Hepatocyte (in vitro differentiated cells): ENCODE measurements around the gene KRT222. TPM values are rescaled to one million over a fixed set of nuclear protein-coding genes. Genes with fewer than 3 reads are reported as not detected.

Experiments used
- DNase-seq: peaks from one replicate; pipeline ENCODE4 v3.0.0-alpha.2; 2016; ENCODE audit warnings: low spot score
- H2AFZ ChIP-seq: fragments of 200-600 bp; sonication (generic); 2 replicates; pipeline ENCODE4 v1.6.0; 2016; ENCODE audit warnings: antibody characterized with exemption, mild to moderate bottlenecking
- H3K27ac ChIP-seq: fragments of 200-600 bp; sonication (generic); 2 replicates; pipeline ENCODE4 v1.5.1; 2016; ENCODE audit warnings: mild to moderate bottlenecking
- H3K27me3 ChIP-seq: fragments of 200-600 bp; sonication (generic); 2 replicates; pipeline ENCODE4 v1.6.1; 2016
- H3K36me3 ChIP-seq: fragments of 200-600 bp; sonication (generic); replicated peaks from 2 replicates; pipeline ENCODE4 v1.5.1; 2016; ENCODE audit warnings: low read depth; ENCODE audit not compliant: insufficient read depth
- H3K4me1 ChIP-seq: fragments of 200-600 bp; sonication (generic); 2 replicates; pipeline ENCODE4 v1.5.1; 2016; ENCODE audit warnings: mild to moderate bottlenecking, moderate library complexity; ENCODE audit not compliant: insufficient read depth
- H3K4me2 ChIP-seq: fragments of 200-600 bp; sonication (generic); 2 replicates; pipeline ENCODE4 v1.6.0; 2016
- H3K4me3 ChIP-seq: fragments of 200-600 bp; sonication (generic); 2 replicates; pipeline ENCODE4 v1.5.1; 2016; ENCODE audit warnings: mild to moderate bottlenecking
- H3K79me2 ChIP-seq: fragments of 200-600 bp; sonication (generic); 2 replicates; pipeline ENCODE4 v1.6.0; 2017; ENCODE audit warnings: mild to moderate bottlenecking
- H3K9me2 ChIP-seq: fragments of 200-600 bp; sonication (generic); replicated peaks from 2 replicates; pipeline ENCODE4 v1.6.0; 2017; ENCODE audit warnings: mild to moderate bottlenecking; ENCODE audit not compliant: insufficient read depth
- H3K9me3 ChIP-seq: fragments of 200-600 bp; sonication (generic); 2 replicates; pipeline ENCODE4 v1.5.1; 2016; ENCODE audit warnings: low read depth, mild to moderate bottlenecking
- H4K20me1 ChIP-seq: fragments of 200-600 bp; sonication (generic); 2 replicates; pipeline ENCODE4 v1.6.0; 2016; ENCODE audit warnings: mild to moderate bottlenecking; ENCODE audit not compliant: insufficient read depth, poor library complexity, severe bottlenecking
- CTCF ChIP-seq: fragments of 200-600 bp; sonication (generic); IDR thresholded peaks from 2 replicates; pipeline ENCODE4 v1.5.1; 2016; ENCODE audit warnings: antibody characterized with exemption, mild to moderate bottlenecking; ENCODE audit not compliant: poor library complexity
- EZH2 ChIP-seq: fragments of 200-600 bp; sonication (generic); IDR thresholded peaks from 2 replicates; pipeline ENCODE4 v1.6.1; 2016; ENCODE audit warnings: antibody characterized with exemption, mild to moderate bottlenecking, borderline replicate concordance
- EZH2phosphoT487 ChIP-seq: fragments of 200-600 bp; sonication (generic); IDR thresholded peaks from one replicate; pipeline ENCODE4 v1.6.1; 2018; ENCODE audit warnings: antibody characterized with exemption, mild to moderate bottlenecking, low read depth, moderate library complexity; ENCODE audit not compliant: unreplicated experiment, severe bottlenecking
- WGBS: methylation state at CpG from one replicate; pipeline ENCODE4 v1.1.6; 2016; ENCODE audit warnings: low lambda C conversion rate; ENCODE audit errors: missing lambda C conversion rate; 5-methylcytosine and 5-hydroxymethylcytosine counted together
- polyA plus RNA-seq: library from polyadenylated mRNA; unstranded; fragments of >200 nt; fragmentation: Nextera tagmentation; extraction: Ambion mirVana; gene quantifications from 2 replicates; pipeline ENCODE4 v1.2.1, GENCODE V29; 2016
- total RNA-seq: library from RNA; depleted of rRNA; stranded (reverse); fragments of >200 nt; gene quantifications from 2 replicates; pipeline ENCODE4 v1.2.3, GENCODE V29; 2014

The KRT222 gene
- total RNA-seq (1.8 and 2.8 TPM in 2 replicates), polyA plus RNA-seq (1.5 and 2.1 TPM in 2 replicates)

- Histone ChIP-seq H3K4me3 (no peak within 1 kb of the TSS), H3K4me2 (peak within 1 kb of the TSS; percentile 71), H3K36me3 (no peaks in the 10 kb centered on the region), H3K9me2 (no peaks in the 10 kb centered on the region), H3K9me3 (no peaks in the 10 kb centered on the region), H3K79me2 (no peaks in the 10 kb centered on the region), H3K27me3 (no peaks in the 10 kb centered on the region), H3K4me1 (peaks cover 7% of the 10 kb centered on the region), H2AFZ (peak within 1 kb of the TSS; percentile 62), H4K20me1 (no peaks in the 10 kb centered on the region), H3K27ac (peak within 1 kb of the TSS; percentile 23)
- TF ChIP-seq CTCF (no peak), EZH2 (no peak), EZH2phosphoT487 (no peak)
- 7% methylated on average over 12 of the region's 12 CpGs for WGBS
- DNase-seq = no peak
These were observed at the start of gene KRT222 for GRCh38 chr17:40664582-40665333. Gene KRT222 (minus strand): TSS chr17:40665177. CDS start chr17:40665099, 78 bp downstream.

- Histone ChIP-seq H3K4me2 (no peak overlapping the region), H3K27me3 (no peaks in the 10 kb centered on the region), H3K9me3 (no peaks in the 10 kb centered on the region), H3K36me3 (no peaks in the 10 kb centered on the region), H2AFZ (no peak overlapping the region), H3K4me3 (no peak overlapping the region), H3K4me1 (no peaks in the 10 kb centered on the region), H3K9me2 (no peaks in the 10 kb centered on the region), H4K20me1 (no peaks in the 10 kb centered on the region), H3K79me2 (no peaks in the 10 kb centered on the region), H3K27ac (no peak overlapping the region)
- no peak for DNase-seq
- TF ChIP-seq EZH2phosphoT487 = no peak
- TF ChIP-seq EZH2 = no peak
- no peak for TF ChIP-seq CTCF
- WGBS = 65% methylated on average over 6 of the region's 6 CpGs
These were observed 49.5 kb upstream of the KRT222 start for GRCh38 chr17:40714473-40714872.

- no peak for DNase-seq
- Histone ChIP-seq H3K9me2 (no peaks in the 10 kb centered on the region), H4K20me1 (no peaks in the 10 kb centered on the region), H3K27me3 (no peaks in the 10 kb centered on the region), H3K9me3 (no peaks in the 10 kb centered on the region), H3K4me1 (no peaks in the 10 kb centered on the region), H3K79me2 (no peaks in the 10 kb centered on the region), H3K36me3 (no peaks in the 10 kb centered on the region), H2AFZ (no peak overlapping the region), H3K4me2 (no peak overlapping the region), H3K4me3 (no peak overlapping the region), H3K27ac (no peak overlapping the region)
- WGBS = 77% methylated on average over 7 of the region's 7 CpGs
- TF ChIP-seq EZH2 = no peak
- TF ChIP-seq EZH2phosphoT487 = no peak
- TF ChIP-seq CTCF = no peak
These were observed 42.8 kb upstream of the KRT222 start for GRCh38 chr17:40707745-40708144.
